ENCODE results near the gene KPNA1.

KPNA1 gene

GRCh38 chr3:122415762-122416654 lies 98.7 kb downstream of the KPNA1 start, which contains the start of gene WDR5B:
Gene WDR5B (minus strand): TSS chr3:122416062. CDS start chr3:122415528, 534 bp downstream.
- peak; percentile 91 to 93 for DNase-seq (ENCODE audit: low read depth in 2 of 2)

- no peak for DNase-seq (ENCODE audit: low read depth in 2 of 2)
These were observed 99.5 kb downstream of the KPNA1 start for GRCh38 chr3:122415104-122415744.

- no peak for DNase-seq (ENCODE audit: low read depth in 2 of 2)
These were observed 100.3 kb downstream of the KPNA1 start for GRCh38 chr3:122414391-122414790.

- DNase-seq (ENCODE audit: low read depth in 2 of 2) = no peak
These were observed 104.1 kb downstream of the KPNA1 start for GRCh38 chr3:122410639-122411038.

- no peak for DNase-seq (ENCODE audit: low read depth in 2 of 2)
These were observed 104.6 kb downstream of the KPNA1 start for GRCh38 chr3:122410111-122410510.

- no peak for DNase-seq (ENCODE audit: low read depth in 2 of 2)
These were observed 105.3 kb downstream of the KPNA1 start for GRCh38 chr3:122409446-122409845.

- DNase-seq (ENCODE audit: low read depth in 2 of 2) = no peak
These were observed 106.8 kb downstream of the KPNA1 start for GRCh38 chr3:122407946-122408345.

- DNase-seq (ENCODE audit: low read depth in 2 of 2) = no peak
These were observed 108.5 kb downstream of the KPNA1 start for GRCh38 chr3:122406198-122406597.

- no peak for DNase-seq (ENCODE audit: low read depth in 2 of 2)
These were observed 109.7 kb downstream of the KPNA1 start for GRCh38 chr3:122405015-122405414.

GRCh38 chr3:122403489-122403888 lies 111.2 kb downstream of the KPNA1 start:
- no peak for DNase-seq (ENCODE audit: low read depth in 2 of 2)

- no peak for DNase-seq (ENCODE audit: low read depth in 2 of 2)
These were observed 115.8 kb downstream of the KPNA1 start for GRCh38 chr3:122398920-122399319.

GRCh38 chr3:122397201-122397600 lies 117.5 kb downstream of the KPNA1 start:
- DNase-seq (ENCODE audit: low read depth in 2 of 2) = no peak

GRCh38 chr3:122396511-122396910 lies 118.2 kb downstream of the KPNA1 start:
- no peak for DNase-seq (ENCODE audit: low read depth in 2 of 2)

- no peak for DNase-seq (ENCODE audit: low read depth in 2 of 2)
These were observed 119.2 kb downstream of the KPNA1 start for GRCh38 chr3:122395582-122395981.

- DNase-seq (ENCODE audit: low read depth in 2 of 2) = no peak
These were observed 120.6 kb downstream of the KPNA1 start for GRCh38 chr3:122394173-122394572.

- no peak for DNase-seq (ENCODE audit: low read depth in 2 of 2)
These were observed 121.6 kb downstream of the KPNA1 start for GRCh38 chr3:122392868-122393844.

- no peak for DNase-seq (ENCODE audit: low read depth in 2 of 2)
These were observed 122.9 kb downstream of the KPNA1 start for GRCh38 chr3:122391681-122392446.

- DNase-seq (ENCODE audit: low read depth in 2 of 2) = no peak
These were observed 124.1 kb downstream of the KPNA1 start for GRCh38 chr3:122390665-122391064.

GRCh38 chr3:122389892-122390291 lies 124.8 kb downstream of the KPNA1 start:
- no peak for DNase-seq (ENCODE audit: low read depth in 2 of 2)

- no peak for DNase-seq (ENCODE audit: low read depth in 2 of 2)
These were observed 125.5 kb downstream of the KPNA1 start for GRCh38 chr3:122389197-122389596.

GRCh38 chr3:122387709-122388108 lies 127.0 kb downstream of the KPNA1 start:
- no peak for DNase-seq (ENCODE audit: low read depth in 2 of 2)
